Stimulated activated CD4-positive, alpha-beta T cell treated with anti-CD3 and anti-CD28 coated beads, Interleukin-4, amount 100 ng/mL, for 1 hour (primary cell): Measurements from ENCODE around the gene MAP7D2.

Experiments
- DNase-seq: peaks from one replicate; pipeline ENCODE4 v3.0.0-alpha.2; 2020

Gene MAP7D2

GRCh38 chrX:20112022-20112774, 4.5 kb downstream of the MAP7D2 start:
- no peak for DNase-seq

- DNase-seq: no peak
Measured at GRCh38 chrX:20111271-20111670, 5.4 kb downstream of the MAP7D2 start.

- no peak for DNase-seq
Measured at GRCh38 chrX:20101934-20102581, 14.6 kb downstream of the MAP7D2 start.

GRCh38 chrX:20091499-20091898, 25.2 kb downstream of the MAP7D2 start:
- DNase-seq: no peak

GRCh38 chrX:20089845-20090244, 26.9 kb downstream of the MAP7D2 start:
- no peak for DNase-seq

DNA sequence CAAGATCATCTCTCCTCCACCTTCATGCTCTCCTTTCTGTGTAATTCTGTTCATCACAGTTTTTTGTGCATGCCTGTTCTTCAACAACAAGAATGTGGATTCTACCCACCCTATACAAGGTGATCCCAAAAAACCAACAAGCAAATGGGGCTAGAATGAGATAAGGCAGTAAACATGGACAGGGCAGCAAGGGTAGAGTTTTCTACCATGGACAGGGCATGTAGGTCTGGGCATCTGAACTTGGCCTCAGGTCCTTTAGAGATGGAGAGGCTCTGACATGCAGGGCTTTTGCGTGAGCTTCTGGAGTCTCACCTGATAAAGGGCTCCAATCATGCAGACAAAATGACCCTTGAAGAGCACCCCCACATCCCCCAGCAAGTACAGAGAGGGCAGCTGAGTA, 36.4 kb downstream of the MAP7D2 start:
- DNase-seq: no peak

DNA sequence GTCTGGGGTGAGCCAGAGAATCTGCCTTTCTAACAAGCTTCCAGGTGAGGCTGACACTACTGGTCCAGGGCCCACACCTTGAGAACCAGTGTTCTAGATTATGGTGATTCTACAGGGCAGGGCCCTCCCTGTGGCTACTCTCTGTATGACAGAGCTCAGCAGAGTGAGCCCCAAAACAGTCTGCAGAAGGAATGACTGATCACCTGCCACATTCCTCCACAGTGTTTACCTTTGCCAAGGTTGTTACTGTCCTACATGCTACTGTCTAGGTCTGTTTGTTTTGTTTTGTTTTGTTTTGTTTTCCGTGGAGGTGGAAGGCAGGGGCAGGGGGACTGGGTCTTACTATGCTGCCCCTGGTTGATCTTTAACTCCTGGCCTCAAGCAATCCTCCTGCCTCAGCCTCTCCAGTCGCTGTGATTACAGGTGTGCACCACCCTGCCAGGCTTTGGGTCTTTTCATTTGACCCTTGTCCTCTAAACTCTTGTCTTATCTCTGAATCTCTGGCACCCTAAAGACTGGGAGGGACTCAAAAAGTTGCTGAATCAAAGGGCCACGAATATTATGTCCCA, 45.1 kb downstream of the MAP7D2 start:
- DNase-seq: no peak

DNA sequence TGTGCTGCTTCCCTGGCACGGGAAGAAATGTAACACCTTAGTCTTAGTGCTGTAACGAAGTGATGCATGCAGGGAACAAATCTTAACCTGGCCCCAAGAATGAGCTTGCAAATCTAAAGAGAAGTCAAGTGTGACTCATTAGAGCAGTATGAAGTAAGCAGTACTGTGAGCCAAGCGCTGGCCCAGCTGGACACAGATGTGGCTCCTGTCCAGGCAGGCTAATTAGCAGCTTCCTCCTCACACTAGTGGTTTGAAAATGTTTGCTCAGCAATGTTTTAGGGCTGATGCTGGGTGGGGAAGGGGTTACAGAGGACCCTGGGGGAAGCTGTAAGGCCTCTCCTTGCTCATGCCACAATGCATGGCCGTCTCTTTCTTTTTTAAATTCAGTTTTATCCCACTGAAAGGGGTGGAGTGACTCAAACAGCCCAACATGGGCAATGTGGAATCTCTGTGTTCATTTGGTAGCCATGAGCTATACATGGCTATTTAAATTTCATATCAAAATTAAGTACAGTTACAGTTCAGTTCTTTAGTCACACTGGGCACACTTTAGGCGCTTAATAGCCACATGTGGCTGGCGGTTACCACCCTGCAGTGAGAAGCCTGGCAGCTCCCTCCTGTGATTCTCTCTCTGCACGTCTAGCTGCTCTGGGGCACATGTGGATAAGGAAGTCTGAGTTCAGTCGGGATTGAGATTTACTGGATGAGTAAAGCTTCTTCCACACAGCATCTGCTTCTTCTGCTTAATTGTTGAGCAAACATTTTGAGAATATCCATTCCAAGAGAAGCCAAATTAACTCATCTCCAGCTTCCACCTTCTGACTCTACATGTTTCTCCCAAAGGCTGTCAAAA, 48.8 kb downstream of the MAP7D2 start:
- no peak for DNase-seq

- DNase-seq: no peak
Measured at GRCh38 chrX:20066968-20067708, 49.6 kb downstream of the MAP7D2 start.

GRCh38 chrX:20063716-20064351, 52.9 kb downstream of the MAP7D2 start:
- peak; percentile 2 for DNase-seq

DNA sequence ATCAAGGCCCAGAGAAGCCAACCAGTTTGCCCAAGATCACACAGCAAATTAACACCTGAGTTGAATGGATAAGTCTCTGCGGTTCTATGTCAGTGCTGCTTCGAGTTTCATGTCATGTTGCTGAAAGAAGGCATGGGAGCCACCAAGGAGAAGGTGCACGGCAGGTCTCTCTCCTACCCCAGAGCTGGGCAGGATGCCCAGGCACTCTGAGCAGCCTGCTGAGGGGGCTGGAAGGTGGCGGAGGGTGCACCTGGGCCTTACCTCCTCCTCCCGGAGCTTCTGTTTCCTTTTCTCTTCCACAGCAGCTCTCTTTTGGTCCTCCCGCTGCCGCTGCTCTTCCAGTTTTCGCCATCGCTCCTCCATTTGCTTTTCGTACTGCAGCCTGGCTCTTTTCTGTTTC, 53.6 kb downstream of the MAP7D2 start:
- DNase-seq: no peak

- no peak for DNase-seq
Measured at GRCh38 chrX:20061855-20062254, 54.9 kb downstream of the MAP7D2 start.

GRCh38 chrX:20060961-20061748, 55.6 kb downstream of the MAP7D2 start:
- DNase-seq: no peak

DNA sequence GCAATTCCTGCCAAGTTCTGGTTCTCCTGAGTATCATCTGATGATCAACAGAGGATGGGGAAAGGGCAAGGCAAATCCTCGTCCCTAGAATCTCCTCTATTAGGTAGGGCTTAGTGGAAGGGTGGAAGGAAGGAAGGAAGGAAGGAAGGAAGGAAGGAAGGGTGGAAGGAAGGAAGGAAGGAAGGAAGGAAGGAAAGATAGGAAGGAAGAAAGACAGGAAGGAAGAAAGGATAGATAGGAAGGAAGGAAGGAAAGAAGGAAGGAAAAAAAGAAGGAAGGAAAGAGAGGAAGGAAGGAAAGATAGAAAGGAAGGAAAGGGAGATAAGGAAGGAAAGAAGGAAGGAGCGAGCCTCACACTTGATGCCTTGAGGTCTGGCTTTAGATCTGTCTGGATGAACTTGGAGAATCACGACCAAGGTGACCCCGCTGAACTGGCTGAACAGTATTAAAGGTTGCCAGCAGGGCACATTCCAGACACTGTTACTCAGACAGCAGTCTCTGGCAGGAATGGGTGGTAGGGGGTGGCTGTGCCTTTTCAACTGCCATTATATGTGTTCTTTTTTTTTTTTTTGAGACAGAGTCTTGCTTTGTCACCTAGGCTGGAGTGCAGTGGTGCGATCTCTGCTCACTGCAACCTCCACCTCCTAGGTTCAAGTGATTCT, 57.1 kb downstream of the MAP7D2 start:
- DNase-seq: no peak

DNA sequence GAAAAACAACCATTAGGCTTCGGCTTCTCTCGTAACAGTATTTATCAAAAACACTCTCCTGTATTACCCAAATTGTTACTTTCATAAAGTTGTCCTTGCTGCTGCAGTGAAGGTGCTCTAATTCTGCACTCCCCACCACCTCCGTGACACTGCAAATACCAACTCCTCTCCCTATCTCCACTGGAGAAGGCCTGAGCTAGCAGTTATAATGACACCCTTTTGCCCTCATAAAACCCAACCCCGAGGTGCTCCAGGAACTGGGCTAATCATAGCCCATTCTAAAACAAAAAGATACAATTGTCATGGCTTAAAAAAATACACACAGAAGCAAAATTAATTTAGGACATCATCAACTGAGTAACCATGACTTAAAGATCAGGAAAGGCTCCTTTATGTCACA, 59.2 kb downstream of the MAP7D2 start:
- DNase-seq: no peak

- DNase-seq: no peak
Measured at GRCh38 chrX:20056704-20057103, 60.0 kb downstream of the MAP7D2 start.

- DNase-seq: no peak
Measured at GRCh38 chrX:20053537-20053936, 63.2 kb downstream of the MAP7D2 start.

DNA sequence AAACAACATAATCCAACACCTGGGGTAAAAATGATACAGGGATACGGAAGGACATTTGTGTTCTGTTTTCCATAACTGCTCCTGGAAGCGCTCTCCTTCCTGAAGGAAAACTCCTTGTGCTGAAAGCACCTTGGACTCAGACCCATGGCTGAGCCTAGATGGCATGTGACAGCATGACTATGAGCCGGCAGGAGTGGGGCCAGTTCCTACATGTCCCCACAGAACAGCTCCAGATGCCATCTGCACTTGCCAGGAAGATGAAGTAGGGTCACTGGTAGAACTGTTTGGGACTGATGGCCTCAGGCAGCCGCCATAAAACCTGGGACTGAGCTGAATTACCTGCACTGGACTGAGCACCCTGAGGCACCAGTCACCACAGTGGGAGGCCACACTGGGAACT, 69.8 kb downstream of the MAP7D2 start:
- no peak for DNase-seq

DNA sequence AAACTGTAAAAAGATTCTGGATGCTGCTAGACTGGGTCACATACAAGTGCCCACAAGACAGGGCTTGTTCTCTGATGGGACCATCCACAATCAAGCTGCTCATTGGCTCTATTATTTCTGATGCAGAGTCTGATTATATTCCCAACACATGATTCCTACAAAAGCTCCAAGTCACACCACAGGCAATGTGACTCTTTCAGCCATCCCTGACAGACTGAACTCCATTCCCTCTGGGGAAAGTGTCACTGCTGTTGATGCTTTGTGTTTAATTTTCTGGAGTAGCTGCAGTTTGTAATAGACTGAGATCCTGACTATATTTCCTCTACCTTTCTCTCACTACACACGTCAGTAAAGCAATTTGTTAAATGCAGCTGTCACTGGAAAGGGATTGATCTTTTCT, 70.5 kb downstream of the MAP7D2 start:
- no peak for DNase-seq

GRCh38 chrX:20042221-20042620, 74.5 kb downstream of the MAP7D2 start:
- DNase-seq: no peak

- no peak for DNase-seq
Measured at GRCh38 chrX:20038966-20039365, 77.7 kb downstream of the MAP7D2 start.
